ENCODE data around the gene EPB41L2. TPM values are rescaled to one million over a fixed set of nuclear protein-coding genes. Genes with fewer than 3 reads are reported as not detected.

The EPB41L2 gene
- total RNA-seq, 1 experiment from 2014 or later = 181 TPM

- TF ChIP-seq CTCF (conservative IDR thresholded peaks at IDR 0.05; ENCODE audit: low read depth, low read length) (no peak), EZH2 (IDR thresholded peaks at IDR 0.05; ENCODE audit: borderline replicate concordance, low read depth, low read length, poor library complexity, severe bottlenecking) (no peak)
- CTCF ChIA-PET = no interaction called here
Observed at GRCh38 chr6:130840050-130840449, 223.0 kb downstream of the EPB41L2 start.

GRCh38 chr6:130839379-130839778 lies 223.7 kb downstream of the EPB41L2 start:
- TF ChIP-seq CTCF (conservative IDR thresholded peaks at IDR 0.05; ENCODE audit: low read depth, low read length) (no peak), EZH2 (IDR thresholded peaks at IDR 0.05; ENCODE audit: borderline replicate concordance, low read depth, low read length, poor library complexity, severe bottlenecking) (no peak)
- no peaks in the 10 kb centered on the region for H3K9me3 ChIP-seq (ENCODE audit: low read depth, low read length, poor library complexity, severe bottlenecking)
- no peak overlapping the region for H3K4me3 ChIP-seq (ENCODE audit: low read depth, low read length, poor library complexity, severe bottlenecking)
- DNase-seq (ENCODE audit: low spot score) = no peak
- intact Hi-C loops (cut with micrococcal nuclease; ENCODE audit: unreplicated experiment) = no loop called here
- BruUV-seq (replicated peaks) = no TSS peak
- peaks cover 11% of the 10 kb centered on the region for H3K36me3 ChIP-seq (ENCODE audit: insufficient read depth, low read length, poor library complexity, severe bottlenecking)
- CTCF ChIA-PET = no interaction called here
- no peaks in the 10 kb centered on the region for H3K27me3 ChIP-seq (replicated peaks; ENCODE audit: insufficient read depth, low read depth, low read length, poor library complexity)
- no peaks in the 10 kb centered on the region for H3K4me1 ChIP-seq (ENCODE audit: insufficient read depth, low read length, poor library complexity, severe bottlenecking)
- POLR2A ChIA-PET (ENCODE audit: low non-redundant PET) = no interaction called here
- no peak overlapping the region for H3K27ac ChIP-seq (ENCODE audit: low read depth, low read length, poor library complexity, severe bottlenecking)

More at GRCh38 chr6:130840050-130840449, 223.0 kb downstream of the EPB41L2 start:
- Histone ChIP-seq H3K27ac (ENCODE audit: low read depth, low read length, poor library complexity, severe bottlenecking) (no peak overlapping the region), H3K36me3 (ENCODE audit: insufficient read depth, low read length, poor library complexity, severe bottlenecking) (peaks cover 11% of the 10 kb centered on the region), H3K27me3 (replicated peaks; ENCODE audit: insufficient read depth, low read depth, low read length, poor library complexity) (no peaks in the 10 kb centered on the region), H3K4me3 (ENCODE audit: low read depth, low read length, poor library complexity, severe bottlenecking) (no peak overlapping the region), H3K4me1 (ENCODE audit: insufficient read depth, low read length, poor library complexity, severe bottlenecking) (no peaks in the 10 kb centered on the region), H3K9me3 (ENCODE audit: low read depth, low read length, poor library complexity, severe bottlenecking) (no peaks in the 10 kb centered on the region)
- POLR2A ChIA-PET (ENCODE audit: low non-redundant PET) = no interaction called here
- intact Hi-C loops (cut with micrococcal nuclease; ENCODE audit: unreplicated experiment) = loop anchor here (5.0 to 10.0 kb wide), 3 partner anchors 518 to 805 kb away; no protein-coding TSS in a partner anchor
- no TSS peak for BruUV-seq (replicated peaks)
- DNase-seq (ENCODE audit: low spot score) = no peak

GRCh38 chr6:130838951-130839350 lies 224.1 kb downstream of the EPB41L2 start:
- intact Hi-C loops (cut with micrococcal nuclease; ENCODE audit: unreplicated experiment) = no loop called here
- ChIA-PET CTCF (no interaction called here), POLR2A (ENCODE audit: low non-redundant PET) (no interaction called here)
- Histone ChIP-seq H3K9me3 (ENCODE audit: low read depth, low read length, poor library complexity, severe bottlenecking) (no peaks in the 10 kb centered on the region), H3K4me3 (ENCODE audit: low read depth, low read length, poor library complexity, severe bottlenecking) (no peak overlapping the region), H3K36me3 (ENCODE audit: insufficient read depth, low read length, poor library complexity, severe bottlenecking) (peaks cover 11% of the 10 kb centered on the region), H3K27ac (ENCODE audit: low read depth, low read length, poor library complexity, severe bottlenecking) (no peak overlapping the region), H3K27me3 (replicated peaks; ENCODE audit: insufficient read depth, low read depth, low read length, poor library complexity) (no peaks in the 10 kb centered on the region), H3K4me1 (ENCODE audit: insufficient read depth, low read length, poor library complexity, severe bottlenecking) (no peaks in the 10 kb centered on the region)
- no peak for DNase-seq (ENCODE audit: low spot score)
- BruUV-seq (replicated peaks) = no TSS peak
- TF ChIP-seq CTCF (conservative IDR thresholded peaks at IDR 0.05; ENCODE audit: low read depth, low read length) = no peak
- no peak for TF ChIP-seq EZH2 (IDR thresholded peaks at IDR 0.05; ENCODE audit: borderline replicate concordance, low read depth, low read length, poor library complexity, severe bottlenecking)
